Smooth muscle cell (in vitro differentiated cells): ENCODE results near the gene PALMD. TPM values are rescaled to one million over a fixed set of nuclear protein-coding genes. Genes with fewer than 3 reads are reported as not detected.

ENCODE experiments used
- DNase-seq: peaks from one replicate; lab custom pipeline; 2025; ENCODE audit not compliant: unreplicated experiment; lab: John Stamatoyannopoulos, UW
- H2AFZ ChIP-seq: fragments of 200-600 bp; sonication (generic); 2 replicates; pipeline ENCODE4 v1.6.0; 2016; ENCODE audit warnings: antibody characterized with exemption, low read depth, mild to moderate bottlenecking
- H3F3A ChIP-seq: fragments of 200-600 bp; sonication (generic); 2 replicates; pipeline ENCODE4 v1.6.0; 2017; ENCODE audit warnings: antibody characterized with exemption, low read depth
- H3K27ac ChIP-seq: fragments of 200-600 bp; sonication (generic); 2 replicates; pipeline ENCODE4 v1.5.1; 2016; ENCODE audit warnings: low read depth, mild to moderate bottlenecking
- H3K27me3 ChIP-seq: fragments of 200-600 bp; sonication (generic); 2 replicates; pipeline ENCODE4 v1.6.1; 2016; ENCODE audit warnings: low read depth, mild to moderate bottlenecking
- H3K36me3 ChIP-seq: fragments of 200-600 bp; sonication (generic); 2 replicates; pipeline ENCODE4 v1.5.1; 2016; ENCODE audit warnings: low read depth
- H3K4me1 ChIP-seq: fragments of 200-600 bp; sonication (generic); 2 replicates; pipeline ENCODE4 v1.5.1; 2016; ENCODE audit warnings: low read depth
- H3K4me2 ChIP-seq: fragments of 200-600 bp; sonication (generic); 2 replicates; pipeline ENCODE4 v1.6.0; 2016; ENCODE audit warnings: mild to moderate bottlenecking
- H3K4me3 ChIP-seq: fragments of 200-600 bp; sonication (generic); 2 replicates; pipeline ENCODE4 v1.5.1; 2016; ENCODE audit warnings: mild to moderate bottlenecking
- H3K79me2 ChIP-seq: fragments of 200-600 bp; sonication (generic); 2 replicates; pipeline ENCODE4 v1.6.0; 2016; ENCODE audit warnings: low read depth, mild to moderate bottlenecking
- H3K9ac ChIP-seq: fragments of 200-600 bp; sonication (generic); 2 replicates; pipeline ENCODE4 v1.6.0; 2016; ENCODE audit warnings: low read depth
- H3K9me3 ChIP-seq: fragments of 200-600 bp; sonication (generic); replicated peaks from 2 replicates; pipeline ENCODE4 v1.5.1; 2016; ENCODE audit warnings: low read depth
- H4K20me1 ChIP-seq: fragments of 200-600 bp; sonication (generic); 2 replicates; pipeline ENCODE4 v1.6.0; 2016; ENCODE audit warnings: low read depth
- WGBS: methylation state at CpG from one replicate; pipeline ENCODE4 v1.1.7; 2016; ENCODE audit warnings: low lambda C conversion rate; 5-methylcytosine and 5-hydroxymethylcytosine counted together
- polyA plus RNA-seq: library from polyadenylated mRNA; unstranded; fragments of >200 nt; fragmentation: Nextera tagmentation; extraction: Ambion mirVana; gene quantifications from 2 replicates; pipeline ENCODE4 v1.2.1, GENCODE V29; 2016
- total RNA-seq: library from RNA; depleted of rRNA; stranded (reverse); fragments of >200 nt; gene quantifications from 2 replicates; pipeline ENCODE4 v1.2.3, GENCODE V29; 2014
- TF ChIP-seq, protein P1 (sequence below): fragments of 200-600 bp; sonication (generic); IDR thresholded peaks from 2 replicates; pipeline ENCODE4 v1.5.1; 2017; ENCODE audit warnings: borderline replicate concordance, mild to moderate bottlenecking, antibody characterized with exemption; ENCODE audit not compliant: insufficient read depth, poor library complexity, severe bottlenecking

PALMD gene
- total and polyA plus RNA-seq, 2 experiments from 2014 or later = 1.1 to 1.2 TPM

DNA sequence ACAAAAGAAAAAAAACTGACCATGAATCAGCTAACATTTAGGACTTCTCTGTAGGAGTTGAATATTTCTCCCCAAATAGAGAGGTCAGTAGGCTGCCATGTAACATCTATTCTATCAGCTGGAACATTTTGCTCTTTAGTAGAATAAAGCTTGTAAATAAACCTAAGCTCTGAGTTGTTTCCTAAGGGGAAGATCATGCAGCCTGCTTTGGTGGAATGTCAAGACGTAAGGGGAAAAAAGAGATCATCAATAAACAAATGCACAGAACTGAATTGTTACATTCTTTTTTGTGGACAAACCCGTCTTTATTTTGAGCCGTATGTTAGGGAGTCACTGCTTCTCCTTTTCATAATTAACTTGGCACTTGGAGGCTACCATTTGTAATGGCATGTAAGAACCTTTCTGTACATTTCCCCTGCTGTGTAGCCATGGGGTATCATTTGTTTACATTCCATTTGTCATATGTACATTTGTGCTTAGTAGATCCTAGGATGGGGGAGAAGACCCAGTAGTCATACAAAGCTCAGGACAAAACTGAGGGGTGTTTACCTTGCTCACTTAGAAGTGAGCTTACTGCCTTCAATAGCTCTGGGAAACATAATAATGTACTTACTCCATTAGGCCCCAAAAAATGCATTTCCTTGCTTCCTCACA lies 10.8 kb upstream of the PALMD start:
- Histone ChIP-seq H3F3A (no peaks in the 10 kb centered on the region), H3K27me3 (no peaks in the 10 kb centered on the region), H4K20me1 (no peaks in the 10 kb centered on the region), H3K4me3 (no peak overlapping the region), H3K27ac (no peak overlapping the region), H2AFZ (no peak overlapping the region), H3K36me3 (no peaks in the 10 kb centered on the region), H3K4me1 (no peaks in the 10 kb centered on the region), H3K9ac (no peak overlapping the region), H3K9me3 (no peaks in the 10 kb centered on the region), H3K4me2 (no peak overlapping the region), H3K79me2 (no peaks in the 10 kb centered on the region)
- no peak for DNase-seq
- WGBS = 84% methylated on average over 3 of the region's 3 CpGs
- TF ChIP-seq, protein P1, sequence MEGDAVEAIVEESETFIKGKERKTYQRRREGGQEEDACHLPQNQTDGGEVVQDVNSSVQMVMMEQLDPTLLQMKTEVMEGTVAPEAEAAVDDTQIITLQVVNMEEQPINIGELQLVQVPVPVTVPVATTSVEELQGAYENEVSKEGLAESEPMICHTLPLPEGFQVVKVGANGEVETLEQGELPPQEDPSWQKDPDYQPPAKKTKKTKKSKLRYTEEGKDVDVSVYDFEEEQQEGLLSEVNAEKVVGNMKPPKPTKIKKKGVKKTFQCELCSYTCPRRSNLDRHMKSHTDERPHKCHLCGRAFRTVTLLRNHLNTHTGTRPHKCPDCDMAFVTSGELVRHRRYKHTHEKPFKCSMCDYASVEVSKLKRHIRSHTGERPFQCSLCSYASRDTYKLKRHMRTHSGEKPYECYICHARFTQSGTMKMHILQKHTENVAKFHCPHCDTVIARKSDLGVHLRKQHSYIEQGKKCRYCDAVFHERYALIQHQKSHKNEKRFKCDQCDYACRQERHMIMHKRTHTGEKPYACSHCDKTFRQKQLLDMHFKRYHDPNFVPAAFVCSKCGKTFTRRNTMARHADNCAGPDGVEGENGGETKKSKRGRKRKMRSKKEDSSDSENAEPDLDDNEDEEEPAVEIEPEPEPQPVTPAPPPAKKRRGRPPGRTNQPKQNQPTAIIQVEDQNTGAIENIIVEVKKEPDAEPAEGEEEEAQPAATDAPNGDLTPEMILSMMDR = no peak

DNA sequence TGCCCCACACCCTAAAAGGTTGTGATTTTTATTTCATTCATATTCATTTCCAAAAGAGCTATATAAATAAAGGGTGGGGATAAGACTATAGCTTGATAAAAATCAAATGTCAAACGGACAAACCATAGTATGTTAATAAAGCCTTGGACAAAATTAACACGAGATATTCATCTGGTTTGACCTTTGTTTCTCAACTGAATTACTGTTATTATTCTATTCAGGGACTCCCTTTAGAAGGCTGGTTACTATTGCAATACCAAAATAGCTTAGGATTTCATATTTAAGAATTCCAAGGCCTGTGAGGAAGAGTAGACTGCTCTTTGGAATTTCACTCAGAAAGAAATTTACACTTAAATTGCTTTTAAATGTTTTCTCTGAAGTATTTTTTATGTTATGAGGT lies 10.2 kb upstream of the PALMD start:
- H3F3A ChIP-seq = no peaks in the 10 kb centered on the region
- no peak overlapping the region for H3K9ac ChIP-seq
- H4K20me1 ChIP-seq = no peaks in the 10 kb centered on the region
- H3K36me3 ChIP-seq = no peaks in the 10 kb centered on the region
- no peak overlapping the region for H3K4me3 ChIP-seq
- H3K27ac ChIP-seq = no peak overlapping the region
- 99% methylated on average over 2 of the region's 2 CpGs for WGBS
- H3K9me3 ChIP-seq = no peaks in the 10 kb centered on the region
- TF ChIP-seq, protein P1 = no peak
- no peak overlapping the region for H3K4me2 ChIP-seq
- H3K4me1 ChIP-seq = no peaks in the 10 kb centered on the region
- H3K27me3 ChIP-seq = no peaks in the 10 kb centered on the region
- no peak overlapping the region for H2AFZ ChIP-seq
- no peaks in the 10 kb centered on the region for H3K79me2 ChIP-seq
- DNase-seq = no peak

DNA sequence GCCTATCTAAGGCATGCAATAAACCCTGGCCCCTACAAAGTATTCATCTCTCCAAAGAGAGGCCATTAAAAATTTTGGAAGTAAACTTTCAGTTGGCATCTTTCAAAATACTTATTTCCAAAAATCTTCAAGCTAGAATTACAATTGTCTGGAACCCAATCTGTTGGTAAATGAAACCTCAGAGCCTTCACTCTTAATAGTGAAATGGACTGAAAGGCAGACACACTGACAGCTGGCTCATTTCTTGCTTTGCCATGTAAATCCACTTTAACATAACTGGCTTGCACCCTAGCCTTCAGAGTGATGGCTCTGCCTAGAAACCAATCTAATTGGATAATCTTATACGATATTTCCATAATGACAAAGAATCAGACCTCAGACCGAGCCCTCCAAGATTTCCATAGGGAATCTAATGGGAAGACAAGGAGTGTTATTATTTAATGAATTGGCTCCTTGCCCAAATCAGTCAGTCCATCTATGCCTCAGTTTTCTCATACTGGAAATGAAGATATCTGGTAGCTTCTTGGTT lies 9.2 kb upstream of the PALMD start:
- TF ChIP-seq, protein P1 = no peak
- Histone ChIP-seq H3K4me3 (no peak overlapping the region), H3K27ac (no peak overlapping the region), H3K9me3 (no peaks in the 10 kb centered on the region), H3K27me3 (no peaks in the 10 kb centered on the region), H3K79me2 (no peaks in the 10 kb centered on the region), H3F3A (no peaks in the 10 kb centered on the region), H3K36me3 (no peaks in the 10 kb centered on the region), H3K9ac (no peak overlapping the region), H3K4me2 (no peak overlapping the region), H2AFZ (no peak overlapping the region), H3K4me1 (no peaks in the 10 kb centered on the region), H4K20me1 (no peaks in the 10 kb centered on the region)
- DNase-seq = no peak
- WGBS = 79% methylated on average over 2 of the region's 2 CpGs

DNA sequence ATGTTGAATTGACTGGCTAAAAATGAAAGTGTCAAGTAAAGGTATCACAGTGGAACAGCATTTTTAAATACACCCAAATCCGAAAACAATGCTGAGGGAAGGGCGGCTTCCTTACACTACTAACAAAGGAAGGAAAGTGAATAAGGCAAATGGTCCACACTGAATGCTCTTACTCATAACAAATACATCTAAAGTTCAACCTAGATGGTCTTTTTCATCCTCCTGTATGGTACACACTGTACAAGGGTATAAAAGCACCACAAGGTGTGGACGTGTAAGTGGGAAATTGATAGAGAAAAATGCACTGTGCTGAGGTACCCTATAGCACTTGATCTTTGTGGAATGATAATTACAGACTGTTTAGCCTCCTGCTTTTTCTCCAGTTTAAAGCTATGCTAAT lies 7.1 kb upstream of the PALMD start:
- Histone ChIP-seq H3K27ac (no peak overlapping the region), H3K4me3 (no peak overlapping the region), H3F3A (no peaks in the 10 kb centered on the region), H4K20me1 (no peaks in the 10 kb centered on the region), H3K36me3 (no peaks in the 10 kb centered on the region), H3K4me1 (no peaks in the 10 kb centered on the region), H3K27me3 (no peaks in the 10 kb centered on the region), H3K9me3 (no peaks in the 10 kb centered on the region), H2AFZ (no peak overlapping the region), H3K9ac (no peak overlapping the region), H3K4me2 (no peak overlapping the region), H3K79me2 (no peaks in the 10 kb centered on the region)
- DNase-seq = no peak
- 88% methylated on average over 3 of the region's 3 CpGs for WGBS
- TF ChIP-seq, protein P1 = no peak
